RWPE2 (cell line): ENCODE results near the gene KDSR.
A peak's percentile ranks its signal among the peaks of the same experiment; 100 is the strongest.
"Not testable (repeated sequence)": the region's sequence is repeated elsewhere in the genome, so short reads cannot be mapped to it uniquely, and the experiment has no call there.

ENCODE experiments used
- ATAC-seq: fragments of 200-7000 bp; cut with Tn5 transposase; 3 replicates; pipeline ENCODE4 v1.9.1; 2021; ENCODE audit warnings: low read depth
- DNase-seq: peaks from one replicate; pipeline ENCODE4 v3.0.0-alpha.2; 2020; ENCODE audit warnings: low spot score
- H3K27ac ChIP-seq: fragments of 450-650 bp; 2 replicates; pipeline ENCODE4 v1.5.1; 2017; ENCODE audit warnings: mild to moderate bottlenecking; ENCODE audit not compliant: poor library complexity, severe bottlenecking
- H3K27me3 ChIP-seq: fragments of 250-450 bp; sonication (Bioruptor Pico); 2 replicates; pipeline ENCODE4 v1.5.1; 2021; ENCODE audit warnings: mild to moderate bottlenecking, moderate library complexity; ENCODE audit not compliant: insufficient read depth, poor library complexity, severe bottlenecking
- H3K36me3 ChIP-seq: fragments of 250-450 bp; sonication (Bioruptor Pico); 2 replicates; pipeline ENCODE4 v1.5.1; 2020; ENCODE audit warnings: low read depth, mild to moderate bottlenecking, moderate library complexity
- H3K4me1 ChIP-seq: fragments of 250-450 bp; sonication (Bioruptor Pico); 2 replicates; pipeline ENCODE4 v1.5.1; 2021; ENCODE audit warnings: mild to moderate bottlenecking, moderate library complexity; ENCODE audit not compliant: insufficient read depth, poor library complexity, severe bottlenecking
- H3K4me3 ChIP-seq: fragments of 250-450 bp; sonication (Bioruptor Pico); 2 replicates; pipeline ENCODE4 v1.5.1; 2021; ENCODE audit warnings: mild to moderate bottlenecking, moderate library complexity; ENCODE audit not compliant: severe bottlenecking
- H3K9me3 ChIP-seq: fragments of 250-450 bp; sonication (Bioruptor Pico); 2 replicates; pipeline ENCODE4 v1.5.1; 2021; ENCODE audit warnings: mild to moderate bottlenecking, moderate library complexity; ENCODE audit not compliant: severe bottlenecking
- CTCF ChIP-seq: fragments of 450-650 bp; IDR thresholded peaks from one replicate; pipeline ENCODE4 v1.5.1; 2017; ENCODE audit warnings: mild to moderate bottlenecking, moderate library complexity; ENCODE audit not compliant: poor library complexity, severe bottlenecking

KDSR gene

DNA sequence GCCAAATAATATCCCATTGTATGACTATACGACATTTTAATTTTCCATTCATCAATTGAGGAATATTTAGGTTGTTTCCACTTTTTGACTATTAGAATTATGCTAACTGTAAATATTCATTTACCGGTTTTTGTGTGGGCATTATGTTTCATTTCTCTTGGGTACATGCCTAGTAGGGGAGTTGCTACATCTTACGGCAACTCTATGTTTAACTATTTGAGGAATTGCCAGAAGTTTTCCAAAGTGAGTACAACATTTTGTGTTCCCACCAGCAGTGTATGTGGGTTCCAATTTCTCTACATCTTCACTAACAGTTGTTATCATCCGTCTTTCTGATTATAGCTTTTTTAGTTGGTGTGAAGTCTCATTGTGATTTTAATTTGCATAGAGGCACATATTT is 1.6 kb upstream of the KDSR start:
- peak overlapping the region; percentile 91 for H3K27ac ChIP-seq

DNA sequence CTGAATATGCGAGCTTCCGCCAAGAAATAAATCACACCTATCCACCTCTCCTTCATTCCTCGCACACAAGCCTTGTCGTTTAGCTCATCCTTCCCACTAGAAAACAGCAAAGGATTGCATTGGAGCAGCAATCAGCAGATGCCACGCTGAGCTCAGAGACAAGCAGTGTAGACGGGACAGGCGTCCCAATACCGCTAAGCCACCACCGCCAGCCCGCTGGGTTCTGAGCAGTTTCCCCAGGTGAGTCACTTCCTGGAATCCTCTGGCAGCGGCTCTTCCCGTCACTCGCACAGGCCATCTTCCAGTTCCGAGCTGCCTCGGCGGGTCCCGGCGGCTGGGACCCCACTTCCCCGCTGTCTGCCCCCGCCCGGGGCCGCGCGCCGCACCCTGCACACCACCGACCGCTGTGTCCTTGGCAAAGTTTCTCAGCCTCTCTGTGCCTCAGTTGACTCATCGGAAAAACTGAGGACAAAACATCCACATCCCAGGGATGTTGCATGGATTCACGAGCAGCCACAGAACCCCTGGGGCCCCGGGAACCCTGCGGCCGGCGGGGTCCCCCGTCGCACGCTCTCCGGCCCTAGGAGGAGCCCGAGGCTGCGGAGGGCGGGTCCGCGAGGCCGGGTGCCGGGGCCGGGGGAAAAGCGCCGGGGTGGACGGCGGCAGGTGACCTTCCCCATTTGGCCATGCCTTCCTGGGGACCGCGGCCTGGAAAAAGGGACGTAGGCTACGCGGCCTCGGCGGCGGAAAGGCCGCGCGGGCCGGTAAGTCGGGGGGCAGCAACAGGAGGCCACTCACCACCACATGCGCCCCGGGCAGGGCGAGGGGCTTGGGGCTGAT is 573 bp downstream of the KDSR start:
- no peaks in the 10 kb centered on the region for H3K9me3 ChIP-seq
- H3K4me1 ChIP-seq, result peaks cover 10% of the 10 kb centered on the region
- peak; percentile 72 for ATAC-seq
- peak overlapping the region; percentile 80 for H3K4me3 ChIP-seq
- no peaks in the 10 kb centered on the region for H3K27me3 ChIP-seq
- DNase-seq, result peak; percentile 71
- H3K27ac ChIP-seq, result peak overlapping the region; percentile 91
- TF ChIP-seq CTCF, result no peak
- peaks cover 34% of the 10 kb centered on the region for H3K36me3 ChIP-seq

More for the DNA sequence above, 1.6 kb upstream of the KDSR start:
- H3K36me3 ChIP-seq, result peaks cover 16% of the 10 kb centered on the region
- DNase-seq, result no peak
- peaks cover 10% of the 10 kb centered on the region for H3K4me1 ChIP-seq
- TF ChIP-seq CTCF, result no peak
- no peak overlapping the region for H3K4me3 ChIP-seq
- ATAC-seq, result no peak
- no peaks in the 10 kb centered on the region for H3K27me3 ChIP-seq
- H3K9me3 ChIP-seq, result no peaks in the 10 kb centered on the region

- ATAC-seq (no peak; the same call in 2 of the 3 replicates), DNase-seq (no peak)
These were observed 1.2 kb downstream of the KDSR start for GRCh38 chr18:63365876-63366212.

GRCh38 chr18:63363951-63364350 is 3.1 kb downstream of the KDSR start:
- H3K27ac ChIP-seq, result no peak overlapping the region

More at GRCh38 chr18:63365876-63366212, 1.2 kb downstream of the KDSR start:
- H3K27ac ChIP-seq, result peak overlapping the region; percentile 91
- H3K4me1 ChIP-seq, result peaks cover 10% of the 10 kb centered on the region
- no peaks in the 10 kb centered on the region for H3K9me3 ChIP-seq
- H3K4me3 ChIP-seq, result peak overlapping the region; percentile 80
- peaks cover 38% of the 10 kb centered on the region for H3K36me3 ChIP-seq
- H3K27me3 ChIP-seq, result no peaks in the 10 kb centered on the region
- TF ChIP-seq CTCF, result no peak

DNA sequence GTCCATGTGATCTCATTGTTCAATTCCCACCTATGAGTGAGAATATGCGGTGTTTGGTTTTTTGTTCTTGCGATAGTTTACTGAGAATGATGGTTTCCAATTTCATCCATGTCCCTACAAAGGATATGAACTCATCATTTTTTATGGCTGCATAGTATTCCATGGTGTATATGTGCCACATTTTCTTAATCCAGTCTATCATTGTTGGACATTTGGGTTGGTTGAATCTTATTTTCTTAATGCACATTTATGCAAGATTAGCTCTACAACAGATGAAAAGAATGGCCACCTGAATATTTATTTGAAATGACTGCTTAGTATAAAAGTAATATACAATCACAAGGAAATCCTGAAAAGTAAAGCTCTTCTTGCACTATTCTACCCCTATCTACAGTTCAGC is 3.6 kb downstream of the KDSR start:
- not testable (repeated sequence) for H3K27me3 ChIP-seq, H3K4me3 ChIP-seq, H3K9me3 ChIP-seq, DNase-seq, H3K27ac ChIP-seq, H3K4me1 ChIP-seq, ATAC-seq
- H3K36me3 ChIP-seq, result peaks cover 56% of the 10 kb centered on the region

More at GRCh38 chr18:63363951-63364350, 3.1 kb downstream of the KDSR start:
- Histone ChIP-seq H3K4me1 (peaks cover 10% of the 10 kb centered on the region), H3K36me3 (peaks cover 55% of the 10 kb centered on the region), H3K4me3 (no peak overlapping the region), H3K9me3 (no peaks in the 10 kb centered on the region), H3K27me3 (no peaks in the 10 kb centered on the region)
- DNase-seq, result no peak
- no peak for ATAC-seq
- no peak for TF ChIP-seq CTCF
